HepG2 (cell line): ENCODE results near the gene ANKRD39. TPM values are rescaled to one million over a fixed set of nuclear protein-coding genes. Genes with fewer than 3 reads are reported as not detected.

ENCODE experiments used
- ATAD3A ChIP-seq: sonication (generic); formaldehyde crosslinking; IDR thresholded peaks from 2 replicates; pipeline ENCODE4 v1.4.0; 2020; ENCODE audit warnings: missing genetic modification reagents
- ATRX ChIP-seq: sonication (generic); formaldehyde crosslinking; IDR thresholded peaks from 2 replicates; pipeline ENCODE4 v1.4.0; 2020; ENCODE audit warnings: missing genetic modification reagents, borderline replicate concordance
- BCL6 ChIP-seq: IDR thresholded peaks from 2 replicates; pipeline ENCODE4 v1.6.1; 2016; ENCODE audit warnings: missing genetic modification reagents, missing compliant biosample characterization
- FOXA3 ChIP-seq: IDR thresholded peaks from 2 replicates; pipeline ENCODE4 v1.6.1; 2016; ENCODE audit warnings: missing genetic modification reagents, missing compliant biosample characterization
- HDAC6 ChIP-seq: fragments of 200-600 bp; sonication (generic); IDR thresholded peaks from 2 replicates; pipeline ENCODE4 v1.7.0; 2017; ENCODE audit warnings: mild to moderate bottlenecking, antibody characterized with exemption, low read length, low read depth
- HOXA3 ChIP-seq: sonication (generic); formaldehyde crosslinking; IDR thresholded peaks from 2 replicates; pipeline ENCODE4 v1.5.0; 2020; ENCODE audit warnings: missing genetic modification reagents
- IRF2 ChIP-seq: IDR thresholded peaks from 2 replicates; pipeline ENCODE4 v1.6.1; 2018; ENCODE audit warnings: missing genetic modification reagents, missing compliant biosample characterization
- MAFF ChIP-seq: IDR thresholded peaks from 2 replicates; pipeline ENCODE4 v1.6.1; 2011; ENCODE audit warnings: low read depth, low read length, improper control_type of control experiment
- MBNL3 ChIP-seq: fragments of 250-450 bp; sonication (Bioruptor Pico); conservative IDR thresholded peaks from 2 replicates; pipeline ENCODE4 v1.8.0; 2022; ENCODE audit warnings: mild to moderate bottlenecking, inconsistent platforms
- MTF2 ChIP-seq: sonication (generic); formaldehyde crosslinking; IDR thresholded peaks from 2 replicates; pipeline ENCODE4 v1.5.0; 2020; ENCODE audit warnings: missing genetic modification reagents, borderline replicate concordance
- PAF1 ChIP-seq: IDR thresholded peaks from 2 replicates; pipeline ENCODE4 v1.6.1; 2016; ENCODE audit warnings: missing genetic modification reagents, missing compliant biosample characterization
- POLR2AphosphoS2 ChIP-seq: IDR thresholded peaks from 2 replicates; pipeline ENCODE4 v1.6.1; 2011; ENCODE audit warnings: low read depth, low read length, improper control_type of control experiment
- TOE1 ChIP-seq: sonication (generic); formaldehyde crosslinking; IDR thresholded peaks from 2 replicates; pipeline ENCODE4 v1.4.0; 2020; ENCODE audit warnings: mild to moderate bottlenecking, missing genetic modification reagents
- ZFP37 ChIP-seq: sonication (generic); formaldehyde crosslinking; IDR thresholded peaks from 2 replicates; pipeline ENCODE4 v1.4.0; 2020; ENCODE audit warnings: missing genetic modification reagents, borderline replicate concordance
- ZMYM3 ChIP-seq: sonication (generic); formaldehyde crosslinking; IDR thresholded peaks from 2 replicates; pipeline ENCODE4 v1.5.1; 2020; ENCODE audit warnings: mild to moderate bottlenecking, missing genetic modification reagents
- ZNF121 ChIP-seq: sonication (generic); formaldehyde crosslinking; IDR thresholded peaks from 2 replicates; pipeline ENCODE4 v1.5.0; 2020; ENCODE audit warnings: mild to moderate bottlenecking, missing genetic modification reagents
- ZNF142 ChIP-seq: sonication (generic); formaldehyde crosslinking; IDR thresholded peaks from 2 replicates; pipeline ENCODE4 v1.4.0; 2020; ENCODE audit warnings: missing genetic modification reagents
- ZNF24 ChIP-seq: fragments of 450-650 bp; IDR thresholded peaks from 2 replicates; pipeline ENCODE4 v1.6.1; 2017; ENCODE audit warnings: antibody characterized with exemption, mild to moderate bottlenecking
- ZNF510 ChIP-seq: sonication (generic); formaldehyde crosslinking; IDR thresholded peaks from 2 replicates; pipeline ENCODE4 v1.4.0; 2020; ENCODE audit warnings: low read depth, mild to moderate bottlenecking, missing genetic modification reagents
- ZNF549 ChIP-seq: sonication (generic); formaldehyde crosslinking; IDR thresholded peaks from 2 replicates; pipeline ENCODE4 v1.5.0; 2020; ENCODE audit warnings: missing genetic modification reagents
- ZNF678 ChIP-seq: sonication (generic); formaldehyde crosslinking; IDR thresholded peaks from 2 replicates; pipeline ENCODE4 v1.4.0; 2020; ENCODE audit warnings: mild to moderate bottlenecking, missing genetic modification reagents
- ZNF720 ChIP-seq: sonication (generic); formaldehyde crosslinking; IDR thresholded peaks from 2 replicates; pipeline ENCODE4 v1.4.0; 2020; ENCODE audit warnings: missing genetic modification reagents
- ZNF878 ChIP-seq: sonication (generic); formaldehyde crosslinking; IDR thresholded peaks from 2 replicates; pipeline ENCODE4 v1.8.1; 2023; ENCODE audit warnings: mild to moderate bottlenecking, missing genetic modification reagents, moderate library complexity
- polyA plus RNA-seq, 8 experiments: library from polyadenylated mRNA; depleted of rRNA in 3 of 8; stranded (reverse) in 7 of 8; unstranded in 1 of 8; fragments of >200 nt; fragmentation: Illumina TruSeq in 4 of 8; extraction: Trizol in 4 of 8; gene quantifications; 2 replicates each; pipeline versions ENCODE4 v1.2.1 to v1.2.3, GENCODE V29; 2011 to 2016; ENCODE audit warnings: low read depth in 4 of 8, missing spikeins in 1 of 8, mixed read lengths in 1 of 8; ENCODE audit not compliant: insufficient read depth in 1 of 8
- total RNA-seq, 5 experiments: library from RNA; depleted of rRNA; stranded (reverse); fragments of >200 nt; fragmentation: Illumina TruSeq; extraction: Trizol; gene quantifications; 2 replicates each; pipeline ENCODE4 v1.2.3, GENCODE V29; 2016; ENCODE audit warnings: low read depth in 1 of 5
- TF ChIP-seq, protein P1 (sequence below): sonication (generic); formaldehyde crosslinking; IDR thresholded peaks from 2 replicates; pipeline ENCODE4 v1.8.0; 2022; ENCODE audit warnings: missing genetic modification reagents, low read depth, mild to moderate bottlenecking, borderline replicate concordance
- TF ChIP-seq, protein P2 (sequence below): sonication (generic); formaldehyde crosslinking; conservative IDR thresholded peaks from 2 replicates; pipeline ENCODE4 v1.8.0; 2022; ENCODE audit warnings: missing genetic modification reagents

ANKRD39 gene
- total and polyA plus RNA-seq, 2 of the 13 experiments (the other 11 are each of a cell fraction or from before 2014, with no cell fraction given), result 23.2 to 24.8 TPM

GRCh38 chr2:96816127-96816835, 41.5 kb downstream of the ANKRD39 start, which contains the start of gene CNNM3 (continued):
- TF ChIP-seq ZNF142 (CRISPR knock-in tag) (peak; percentile 65; the same call in 1 of the 2 replicates), FOXA3 (CRISPR knock-in tag) (peak; percentile 87), ZNF678 (CRISPR knock-in tag) (peak; percentile 84; the same call in 1 of the 2 replicates), ATAD3A (no peak), ZNF121 (CRISPR knock-in tag) (0 out of 2 replicates have a peak, but pooled peaks have one; percentile 52), IRF2 (no peak), BCL6 (CRISPR knock-in tag) (peak; percentile 22; the same call in 1 of the 2 replicates), ZNF510 (CRISPR knock-in tag) (no peak), ZNF549 (CRISPR knock-in tag) (no peak), MAFF (no peak), MTF2 (CRISPR knock-in tag) (no peak), POLR2AphosphoS2 (no peak), ZFP37 (0 out of 2 replicates have a peak, but pooled peaks have one; percentile 35), PAF1 (CRISPR knock-in tag) (no peak), ZNF24 (no peak), HDAC6 (no peak), MBNL3 (CRISPR knock-in tag) (no peak), HOXA3 (peak; percentile 85), ZMYM3 (no peak), TOE1 (CRISPR knock-in tag) (no peak), ZNF878 (CRISPR knock-in tag) (no peak), ZNF720 (CRISPR knock-in tag) (no peak), ATRX (CRISPR knock-in tag) (no peak)
- TF ChIP-seq, protein P1, sequence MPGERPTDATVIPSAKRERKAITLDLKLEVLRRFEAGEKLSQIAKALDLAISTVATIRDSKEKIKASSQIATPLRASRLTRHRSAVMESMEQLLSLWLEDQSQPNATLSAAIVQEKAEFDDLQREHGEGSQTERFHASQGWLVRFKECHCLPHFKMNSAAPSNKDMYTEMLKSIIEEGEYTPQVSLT (CRISPR knock-in tag), result no peak; the same call in 1 of the 2 replicates
- TF ChIP-seq, protein P2, sequence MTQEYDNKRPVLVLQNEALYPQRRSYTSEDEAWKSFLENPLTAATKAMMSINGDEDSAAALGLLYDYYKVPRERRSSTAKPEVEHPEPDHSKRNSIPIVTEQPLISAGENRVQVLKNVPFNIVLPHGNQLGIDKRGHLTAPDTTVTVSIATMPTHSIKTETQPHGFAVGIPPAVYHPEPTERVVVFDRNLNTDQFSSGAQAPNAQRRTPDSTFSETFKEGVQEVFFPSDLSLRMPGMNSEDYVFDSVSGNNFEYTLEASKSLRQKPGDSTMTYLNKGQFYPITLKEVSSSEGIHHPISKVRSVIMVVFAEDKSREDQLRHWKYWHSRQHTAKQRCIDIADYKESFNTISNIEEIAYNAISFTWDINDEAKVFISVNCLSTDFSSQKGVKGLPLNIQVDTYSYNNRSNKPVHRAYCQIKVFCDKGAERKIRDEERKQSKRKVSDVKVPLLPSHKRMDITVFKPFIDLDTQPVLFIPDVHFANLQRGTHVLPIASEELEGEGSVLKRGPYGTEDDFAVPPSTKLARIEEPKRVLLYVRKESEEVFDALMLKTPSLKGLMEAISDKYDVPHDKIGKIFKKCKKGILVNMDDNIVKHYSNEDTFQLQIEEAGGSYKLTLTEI, result no peak
